ENCODE results near the gene KAZALD1. TPM values are rescaled to one million over a fixed set of nuclear protein-coding genes. Genes with fewer than 3 reads are reported as not detected.
A peak's percentile ranks its signal among the peaks of the same experiment; 100 is the strongest.

The KAZALD1 gene, protein sequence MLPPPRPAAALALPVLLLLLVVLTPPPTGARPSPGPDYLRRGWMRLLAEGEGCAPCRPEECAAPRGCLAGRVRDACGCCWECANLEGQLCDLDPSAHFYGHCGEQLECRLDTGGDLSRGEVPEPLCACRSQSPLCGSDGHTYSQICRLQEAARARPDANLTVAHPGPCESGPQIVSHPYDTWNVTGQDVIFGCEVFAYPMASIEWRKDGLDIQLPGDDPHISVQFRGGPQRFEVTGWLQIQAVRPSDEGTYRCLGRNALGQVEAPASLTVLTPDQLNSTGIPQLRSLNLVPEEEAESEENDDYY
- 10 to 100 TPM; 12.4 to 17.6 TPM for total RNA-seq
- polyA plus RNA-seq: 10 to 100 TPM; 12.9 to 20.7 TPM
- long read RNA-seq, donor 1, transcript KAZALD1-201 (5 exons, 1,913 nt): major isoform, 24 of 49 reads
- long read RNA-seq, donor 1, partial matches to known transcripts: 9 of 49 reads
- long read RNA-seq, donor 1, other reads (novel, unspliced or antisense): 13 of 49 reads
- long read RNA-seq, donor 2, partial matches to known transcripts: 0 of 5 reads
- long read RNA-seq, donor 2, other reads (novel, unspliced or antisense): 1 of 5 reads

DNA sequence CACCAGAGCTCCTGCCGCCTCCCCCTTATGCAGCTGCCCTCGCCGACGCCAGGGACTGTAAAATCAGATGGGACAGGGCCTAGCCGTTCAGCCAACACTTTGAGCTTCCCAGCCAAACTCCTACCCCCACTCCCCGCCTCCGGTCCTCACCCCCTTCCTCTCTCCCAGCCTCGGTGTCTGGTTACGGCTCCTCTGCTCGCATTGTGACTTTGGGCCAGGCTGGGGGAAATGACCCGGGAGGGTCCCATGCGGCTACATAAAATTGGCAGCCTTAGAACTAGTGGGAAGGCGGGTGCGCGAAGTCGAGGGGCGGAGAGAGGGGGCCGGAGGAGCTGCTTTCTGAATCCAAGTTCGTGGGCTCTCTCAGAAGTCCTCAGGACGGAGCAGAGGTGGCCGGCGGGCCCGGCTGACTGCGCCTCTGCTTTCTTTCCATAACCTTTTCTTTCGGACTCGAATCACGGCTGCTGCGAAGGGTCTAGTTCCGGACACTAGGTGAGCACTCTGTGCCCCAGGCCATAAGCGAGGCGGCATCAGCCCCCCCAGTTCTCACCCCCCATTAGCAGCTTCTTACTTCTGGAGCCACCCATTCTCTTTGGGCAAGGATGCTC, at the start of gene KAZALD1:
TSS of gene KAZALD1 (plus strand) at position 366 of the 608 bp plus-strand sequence. CDS start 604 bp downstream, outside the sequence.
- Histone ChIP-seq H3K4me1 (ENCODE audit: control insufficient read depth in 1 of 2, insufficient read depth in 2 of 2, low read length in 2 of 2) (no peaks in the 10 kb centered on the region), H3K4me3 (ENCODE audit: low read length in 2 of 2) (peak within 1 kb of the TSS; percentile 35 to 42), H3K27me3 (ENCODE audit: control insufficient read depth in 1 of 2, insufficient read depth in 2 of 2, low read length in 1 of 2) (no peaks in the 10 kb centered on the region), H3K36me3 (ENCODE audit: control insufficient read depth in 1 of 2, insufficient read depth in 2 of 2, low read length in 1 of 2) (no peaks in the 10 kb centered on the region), H3K9me3 (ENCODE audit: control insufficient read depth, low read length) (no peaks in the 10 kb centered on the region), H3K27ac (ENCODE audit: low read depth in 1 of 2, low read length in 2 of 2) (peak within 1 kb of the TSS; percentile 31 to 100)
- ATAC-seq (ENCODE audit: low FRiP score) (peak; percentile 72), DNase-seq (peak; percentile 81 to 84)
- intact Hi-C loops (cut with DNase I): no loop called here
- WGBS, 2 donors: 6 to 7% methylated on average over 30 to 31 of the region's 31 CpGs

DNA sequence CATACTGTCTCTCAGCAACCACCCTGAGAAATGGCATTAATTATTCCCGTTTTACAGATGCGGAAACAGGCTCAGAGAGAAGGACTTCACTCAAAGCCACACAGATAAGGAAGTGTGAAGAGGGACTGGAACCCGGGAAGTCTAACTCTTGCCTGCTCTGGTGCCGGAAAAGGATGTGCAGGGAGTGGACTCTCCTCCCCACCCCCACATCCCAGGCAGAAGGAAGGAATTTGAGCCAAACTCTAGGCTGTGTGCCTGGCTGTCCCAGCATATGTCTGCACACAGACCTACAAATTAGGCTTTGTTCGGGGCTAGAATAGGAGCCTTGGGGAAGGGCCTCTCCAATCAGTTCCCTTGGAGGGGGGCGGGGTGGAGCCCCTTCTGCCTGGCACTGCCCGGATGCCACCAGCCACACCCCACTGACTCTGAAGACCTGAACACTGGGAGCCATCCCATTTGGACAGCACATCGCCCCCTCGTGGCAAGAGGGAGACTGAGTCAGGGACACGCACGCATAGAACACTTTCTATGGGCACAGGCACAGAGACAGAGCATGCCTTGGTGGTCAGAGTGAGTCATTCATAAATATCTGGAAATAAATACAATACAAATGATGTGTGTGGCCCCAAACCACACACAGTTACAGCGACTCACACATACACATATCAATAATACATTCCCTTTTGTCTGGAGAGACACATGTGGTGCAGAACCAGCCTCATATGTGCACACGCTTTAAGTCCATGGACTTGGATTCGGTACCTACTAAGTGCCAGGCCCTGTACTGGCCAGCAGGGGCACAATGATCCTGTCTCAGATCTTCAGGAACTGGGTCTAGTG, 49.0 kb upstream of the KAZALD1 start:
- intact Hi-C loops (cut with DNase I): loop anchor here in 1 of 2 donors (2.0 kb wide), 1 partner anchor 14 kb away; the partner anchor contains the start of gene LZTS2

DNA sequence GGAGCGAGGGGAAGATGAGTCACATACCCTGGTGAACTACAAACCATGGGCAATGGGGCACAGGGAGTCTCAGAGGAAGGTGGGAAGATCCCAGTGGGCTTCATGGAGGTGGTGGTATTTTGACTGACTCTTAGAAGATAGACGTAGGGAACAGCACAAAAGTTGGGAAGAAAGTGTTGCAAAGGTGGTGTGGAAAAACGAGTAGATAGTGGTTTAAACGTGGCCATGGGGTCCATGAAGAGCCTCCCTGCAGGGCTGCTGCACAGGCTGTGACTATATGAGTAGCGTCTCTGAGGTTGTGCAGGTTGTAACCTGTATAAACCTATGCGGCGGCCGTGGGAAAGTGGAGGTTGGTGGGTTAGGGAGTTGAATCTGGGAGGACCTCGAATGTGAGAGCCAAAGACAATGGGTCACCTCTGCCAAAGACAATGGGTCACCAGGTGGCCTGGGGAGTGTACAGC, 48.4 kb upstream of the KAZALD1 start:
- no peak for ATAC-seq (ENCODE audit: low FRiP score)
- no peak overlapping the region for H3K4me3 ChIP-seq (ENCODE audit: low read length in 2 of 2)
- no peak for DNase-seq
- 50 to 52% methylated on average over 9 of the region's 9 CpGs for WGBS, 2 donors
- H3K36me3 ChIP-seq (ENCODE audit: control insufficient read depth in 1 of 2, insufficient read depth in 2 of 2, low read length in 1 of 2): no peaks in the 10 kb centered on the region
- no peaks in the 10 kb centered on the region for H3K9me3 ChIP-seq (ENCODE audit: control insufficient read depth, low read length)
- H3K4me1 ChIP-seq (ENCODE audit: control insufficient read depth in 1 of 2, insufficient read depth in 2 of 2, low read length in 2 of 2): no peaks in the 10 kb centered on the region
- intact Hi-C loops (cut with DNase I): loop anchor here in 1 of 2 donors (2.0 kb wide), 1 partner anchor 15 kb away; the partner anchor contains the start of gene LZTS2
- H3K27ac ChIP-seq (ENCODE audit: low read depth in 1 of 2, low read length in 2 of 2): no peak overlapping the region
- no peaks in the 10 kb centered on the region for H3K27me3 ChIP-seq (ENCODE audit: control insufficient read depth in 1 of 2, insufficient read depth in 2 of 2, low read length in 1 of 2)

More for the DNA sequence above, 49.0 kb upstream of the KAZALD1 start:
- Histone ChIP-seq H3K4me1 (ENCODE audit: control insufficient read depth in 1 of 2, insufficient read depth in 2 of 2, low read length in 2 of 2) (no peaks in the 10 kb centered on the region), H3K4me3 (ENCODE audit: low read length in 2 of 2) (no peak overlapping the region), H3K9me3 (ENCODE audit: control insufficient read depth, low read length) (no peaks in the 10 kb centered on the region), H3K27me3 (ENCODE audit: control insufficient read depth in 1 of 2, insufficient read depth in 2 of 2, low read length in 1 of 2) (no peaks in the 10 kb centered on the region), H3K36me3 (ENCODE audit: control insufficient read depth in 1 of 2, insufficient read depth in 2 of 2, low read length in 1 of 2) (no peaks in the 10 kb centered on the region), H3K27ac (ENCODE audit: low read depth in 1 of 2, low read length in 2 of 2) (no peak overlapping the region)
- WGBS, 2 donors: 19 to 22% methylated on average over 13 to 14 of the region's 14 CpGs
- DNase-seq: peak; percentile 94 to 96
- ATAC-seq (ENCODE audit: low FRiP score): peak; percentile 90

DNA sequence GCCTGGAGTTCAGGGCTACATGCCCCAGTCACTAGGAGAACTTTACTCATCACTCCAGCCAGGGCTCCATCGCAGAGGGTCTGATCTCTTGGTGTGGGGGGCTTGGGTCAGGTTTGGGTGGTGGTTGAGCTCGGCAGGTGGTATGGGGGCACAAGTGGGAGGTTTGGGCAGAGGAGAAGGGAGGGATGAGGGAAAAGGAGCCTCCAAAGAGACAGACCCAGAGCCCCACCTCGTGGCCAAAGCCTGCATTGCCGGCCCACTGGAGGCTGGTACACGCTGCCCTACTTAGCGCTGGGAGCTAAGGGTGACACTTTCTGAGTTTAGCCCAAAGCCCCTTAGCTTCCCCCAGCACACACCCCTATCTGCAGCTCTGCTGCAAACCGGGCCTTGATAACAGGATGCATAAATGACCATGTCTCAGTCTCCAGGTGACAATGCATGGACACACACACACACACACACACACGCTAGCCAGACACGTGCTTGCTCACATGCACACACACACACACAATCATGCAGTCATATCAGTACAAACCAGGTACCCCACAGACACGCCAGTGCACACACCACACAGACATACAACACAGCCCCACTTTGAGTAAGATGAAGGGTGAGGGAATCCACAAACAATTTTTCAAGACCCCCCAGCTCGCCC, 47.4 kb upstream of the KAZALD1 start:
- Histone ChIP-seq H3K4me3 (ENCODE audit: low read length in 2 of 2) (no peak overlapping the region), H3K4me1 (ENCODE audit: control insufficient read depth in 1 of 2, insufficient read depth in 2 of 2, low read length in 2 of 2) (no peaks in the 10 kb centered on the region), H3K27me3 (ENCODE audit: control insufficient read depth in 1 of 2, insufficient read depth in 2 of 2, low read length in 1 of 2) (no peaks in the 10 kb centered on the region), H3K9me3 (ENCODE audit: control insufficient read depth, low read length) (no peaks in the 10 kb centered on the region), H3K36me3 (ENCODE audit: control insufficient read depth in 1 of 2, insufficient read depth in 2 of 2, low read length in 1 of 2) (no peaks in the 10 kb centered on the region), H3K27ac (ENCODE audit: low read depth in 1 of 2, low read length in 2 of 2) (no peak overlapping the region)
- WGBS, 2 donors: 18 to 19% methylated on average over 11 of the region's 11 CpGs
- ATAC-seq (ENCODE audit: low FRiP score) (peak; percentile 86), DNase-seq (peak; percentile 84 to 96)
- intact Hi-C loops (cut with DNase I): loop anchor here in 1 of 2 donors (1.0 kb wide), 1 partner anchor 20 kb away; no protein-coding TSS in a partner anchor

DNA sequence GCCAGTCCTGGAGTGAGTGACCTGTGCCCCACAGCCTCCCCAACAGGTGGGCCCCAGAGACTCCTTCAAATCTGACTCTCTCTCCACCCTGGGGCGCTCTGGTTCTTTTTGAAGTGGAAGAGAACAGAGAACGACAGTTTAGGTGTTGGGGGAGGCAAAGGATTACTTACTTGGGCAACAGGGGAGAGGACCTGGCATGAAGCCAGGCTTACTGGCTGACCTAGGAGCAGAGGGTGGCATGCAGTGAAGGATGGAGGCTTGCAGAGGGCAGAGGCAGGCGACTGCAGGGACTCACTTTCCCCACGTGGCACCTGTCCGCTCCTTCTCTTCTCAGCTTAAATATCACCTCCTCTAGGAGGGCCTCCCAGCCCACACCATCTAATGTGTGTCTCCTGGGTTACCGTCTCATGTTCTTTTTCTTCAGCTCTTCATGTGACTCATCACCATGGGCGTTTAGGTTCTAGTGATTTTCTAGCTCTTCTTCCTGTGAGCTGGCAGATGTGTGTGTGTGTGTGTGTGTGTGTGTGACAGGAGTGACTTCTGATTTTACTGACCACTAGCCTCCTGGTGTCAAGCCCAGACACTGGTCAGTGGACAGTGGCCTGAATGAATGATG, 46.7 kb upstream of the KAZALD1 start:
- Histone ChIP-seq H3K4me3 (ENCODE audit: low read length in 2 of 2) (no peak overlapping the region), H3K9me3 (ENCODE audit: control insufficient read depth, low read length) (no peaks in the 10 kb centered on the region), H3K27me3 (ENCODE audit: control insufficient read depth in 1 of 2, insufficient read depth in 2 of 2, low read length in 1 of 2) (no peaks in the 10 kb centered on the region), H3K36me3 (ENCODE audit: control insufficient read depth in 1 of 2, insufficient read depth in 2 of 2, low read length in 1 of 2) (no peaks in the 10 kb centered on the region), H3K4me1 (ENCODE audit: control insufficient read depth in 1 of 2, insufficient read depth in 2 of 2, low read length in 2 of 2) (no peaks in the 10 kb centered on the region), H3K27ac (ENCODE audit: low read depth in 1 of 2, low read length in 2 of 2) (no peak overlapping the region)
- ATAC-seq (ENCODE audit: low FRiP score) (no peak), DNase-seq (no peak)
- intact Hi-C loops (cut with DNase I): loop anchor here in 1 of 2 donors (1.0 kb wide), 1 partner anchor 21 kb away; no protein-coding TSS in a partner anchor
- WGBS, 2 donors: 46 to 61% methylated on average over 6 to 7 of the region's 7 CpGs

DNA sequence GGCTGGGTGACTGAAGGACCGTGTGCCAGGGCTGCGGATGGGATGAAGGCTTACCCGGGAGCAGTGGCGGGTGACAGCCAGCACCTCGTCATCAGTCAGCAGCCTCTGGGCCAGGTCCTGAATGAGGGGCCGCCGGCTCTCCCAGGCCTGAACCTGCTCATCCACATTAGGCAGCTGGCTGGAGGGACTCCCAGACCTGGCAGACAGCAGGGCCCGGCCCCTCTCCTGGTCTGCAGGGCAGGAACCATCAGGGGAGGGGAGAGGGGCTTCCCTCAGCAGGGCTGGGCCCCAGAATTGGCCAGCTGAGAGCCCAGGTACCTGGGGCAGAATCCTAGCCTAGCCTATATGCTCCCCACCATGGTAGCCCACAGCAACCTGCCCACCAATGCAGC, 46.2 kb upstream of the KAZALD1 start:
- 79 to 84% methylated on average over 6 to 8 of the region's 8 CpGs for WGBS, 2 donors
- ATAC-seq (ENCODE audit: low FRiP score) (no peak), DNase-seq (peak in 1 of 2 donors; percentile 73)
- Histone ChIP-seq H3K9me3 (ENCODE audit: control insufficient read depth, low read length) (no peaks in the 10 kb centered on the region), H3K4me1 (ENCODE audit: control insufficient read depth in 1 of 2, insufficient read depth in 2 of 2, low read length in 2 of 2) (no peaks in the 10 kb centered on the region), H3K36me3 (ENCODE audit: control insufficient read depth in 1 of 2, insufficient read depth in 2 of 2, low read length in 1 of 2) (no peaks in the 10 kb centered on the region), H3K27me3 (ENCODE audit: control insufficient read depth in 1 of 2, insufficient read depth in 2 of 2, low read length in 1 of 2) (no peaks in the 10 kb centered on the region), H3K27ac (ENCODE audit: low read depth in 1 of 2, low read length in 2 of 2) (no peak overlapping the region), H3K4me3 (ENCODE audit: low read length in 2 of 2) (no peak overlapping the region)
- intact Hi-C loops (cut with DNase I): no loop called here

DNA sequence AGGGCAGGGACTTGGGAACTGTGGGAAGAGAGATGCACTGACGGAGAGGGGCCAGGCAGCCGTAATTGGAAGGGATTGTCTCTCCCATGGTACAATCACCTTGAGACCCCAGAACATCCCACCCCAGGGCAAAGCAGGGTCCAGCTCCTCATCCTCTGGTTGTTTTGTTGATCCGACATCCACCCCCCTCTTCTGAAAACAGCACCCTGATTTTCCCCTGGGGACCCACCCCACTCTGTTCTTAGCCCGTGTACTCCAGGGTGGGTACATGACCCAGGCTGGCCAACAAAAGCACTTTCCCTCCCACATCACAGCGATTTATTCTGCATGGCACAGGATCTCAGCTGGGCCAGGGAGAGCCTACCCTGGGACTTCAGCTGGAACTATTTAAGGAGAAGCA, 45.0 kb upstream of the KAZALD1 start:
- no peak for ATAC-seq (ENCODE audit: low FRiP score)
- H3K4me3 ChIP-seq (ENCODE audit: low read length in 2 of 2): no peak overlapping the region
- H3K9me3 ChIP-seq (ENCODE audit: control insufficient read depth, low read length): no peaks in the 10 kb centered on the region
- no peaks in the 10 kb centered on the region for H3K27me3 ChIP-seq (ENCODE audit: control insufficient read depth in 1 of 2, insufficient read depth in 2 of 2, low read length in 1 of 2)
- intact Hi-C loops (cut with DNase I): no loop called here
- DNase-seq: no peak
- WGBS, 2 donors: 54 to 59% methylated on average over 5 of the region's 5 CpGs
- no peaks in the 10 kb centered on the region for H3K36me3 ChIP-seq (ENCODE audit: control insufficient read depth in 1 of 2, insufficient read depth in 2 of 2, low read length in 1 of 2)
- no peak overlapping the region for H3K27ac ChIP-seq (ENCODE audit: low read depth in 1 of 2, low read length in 2 of 2)
- H3K4me1 ChIP-seq (ENCODE audit: control insufficient read depth in 1 of 2, insufficient read depth in 2 of 2, low read length in 2 of 2): no peaks in the 10 kb centered on the region

Measured in aorta (tissue), 5 donors.